Adrenal gland (tissue), 5 donors: Measurements from ENCODE around the gene ABO.
"Not testable (repeated sequence)": the region's sequence is repeated elsewhere in the genome, so short reads cannot be mapped to it uniquely, and the experiment has no call there.

Experiments
- CTCF ChIP-seq, 6 experiments: fragments of 450-650 bp in 4 of 6; fragments of 200-600 bp in 2 of 6; sonication (generic) in 1 of 6; IDR thresholded peaks; 1 replicate in 5 of 6; 2 replicates in 1 of 6; pipeline versions ENCODE4 v1.5.1 to v1.8.0; 2016 to 2021; ENCODE audit warnings: antibody characterized with exemption in 6 of 6, mild to moderate bottlenecking in 2 of 6, moderate library complexity in 1 of 6
- POLR2A ChIP-seq, 2 donors: fragments of 450-650 bp; IDR thresholded peaks; one replicate each; pipeline ENCODE4 v1.6.1; 2017; ENCODE audit warnings: antibody characterized with exemption in 2 of 2, mild to moderate bottlenecking in 2 of 2, moderate library complexity in 1 of 2
- donor health status: DM: no; HTN: no; CAD: no.

DNA sequence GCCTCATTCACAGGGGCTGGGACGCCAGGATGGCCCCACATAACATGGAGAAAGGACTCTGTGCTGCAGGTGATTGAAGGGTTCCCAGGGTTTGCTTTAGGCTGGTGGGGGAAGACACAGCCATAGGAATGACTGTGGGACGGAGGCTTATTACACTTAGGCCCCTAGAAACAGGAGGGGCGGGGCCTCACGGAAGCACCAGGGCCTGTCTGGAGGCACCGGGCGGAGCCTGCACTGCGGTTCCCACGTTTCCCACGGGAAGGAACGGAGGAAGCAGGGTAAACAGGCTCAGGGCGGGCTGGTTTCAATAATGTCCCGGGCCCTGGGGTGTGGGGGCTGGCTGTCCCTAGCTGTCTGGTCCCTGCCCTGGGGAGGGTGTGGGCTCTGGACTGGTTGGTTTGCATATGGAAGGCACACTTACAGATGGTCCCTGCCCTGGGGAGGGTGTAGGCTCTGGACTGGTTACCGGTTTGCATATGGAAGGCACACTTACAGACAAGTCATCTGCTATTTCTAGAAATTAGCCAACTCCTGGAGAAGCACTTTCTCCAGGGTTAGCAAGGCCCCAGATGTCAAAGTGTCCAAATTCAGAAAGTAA, 51.7 kb downstream of the ABO start:
- not testable (repeated sequence) for TF ChIP-seq POLR2A, CTCF (IDR thresholded peaks at IDR 0.05)
